ENCODE data around the gene TNFRSF19.
A peak's percentile ranks its signal among the peaks of the same experiment; 100 is the strongest.
"Not testable (repeated sequence)": the region's sequence is repeated elsewhere in the genome, so short reads cannot be mapped to it uniquely, and the experiment has no call there.

The TNFRSF19 gene

GRCh38 chr13:23570099-23570920, at the start of gene TNFRSF19:
Gene TNFRSF19, plus strand, starts transcription at chr13:23570412. Its CDS starts 19,772 bp downstream, at chr13:23590184.
- peak; percentile 98 for DNase-seq (ENCODE audit: low spot score)

- not testable (repeated sequence) for DNase-seq (ENCODE audit: low spot score)
These were observed 40.3 kb upstream of the TNFRSF19 start for GRCh38 chr13:23529926-23530325.

- DNase-seq (ENCODE audit: low spot score), result no peak
These were observed 38.8 kb upstream of the TNFRSF19 start for GRCh38 chr13:23531446-23531845.

GRCh38 chr13:23534090-23534489, 36.1 kb upstream of the TNFRSF19 start:
- DNase-seq (ENCODE audit: low spot score), result no peak

GRCh38 chr13:23541221-23541824, 28.9 kb upstream of the TNFRSF19 start:
- no peak for DNase-seq (ENCODE audit: low spot score)

- no peak for DNase-seq (ENCODE audit: low spot score)
These were observed 25.5 kb upstream of the TNFRSF19 start for GRCh38 chr13:23544668-23545067.

- DNase-seq (ENCODE audit: low spot score), result no peak
These were observed 23.1 kb upstream of the TNFRSF19 start for GRCh38 chr13:23547000-23547590.

GRCh38 chr13:23549724-23550123, 20.5 kb upstream of the TNFRSF19 start:
- DNase-seq (ENCODE audit: low spot score), result no peak

GRCh38 chr13:23550163-23550562, 20.0 kb upstream of the TNFRSF19 start:
- DNase-seq (ENCODE audit: low spot score), result no peak

- DNase-seq (ENCODE audit: low spot score), result no peak
These were observed 18.8 kb upstream of the TNFRSF19 start for GRCh38 chr13:23551213-23552008.

GRCh38 chr13:23552171-23552570, 18.0 kb upstream of the TNFRSF19 start:
- no peak for DNase-seq (ENCODE audit: low spot score)

- DNase-seq (ENCODE audit: low spot score), result no peak
These were observed 17.6 kb upstream of the TNFRSF19 start for GRCh38 chr13:23552661-23553060.

GRCh38 chr13:23554000-23554399, 16.2 kb upstream of the TNFRSF19 start:
- no peak for DNase-seq (ENCODE audit: low spot score)

- DNase-seq (ENCODE audit: low spot score), result no peak
These were observed 13.2 kb upstream of the TNFRSF19 start for GRCh38 chr13:23557043-23557442.

GRCh38 chr13:23557733-23558132, 12.5 kb upstream of the TNFRSF19 start:
- no peak for DNase-seq (ENCODE audit: low spot score)

- DNase-seq (ENCODE audit: low spot score), result peak; percentile 76
These were observed 11.3 kb upstream of the TNFRSF19 start for GRCh38 chr13:23558675-23559536.

GRCh38 chr13:23560571-23561089, 9.6 kb upstream of the TNFRSF19 start:
- DNase-seq (ENCODE audit: low spot score), result no peak

- DNase-seq (ENCODE audit: low spot score), result no peak
These were observed 9.0 kb upstream of the TNFRSF19 start for GRCh38 chr13:23561261-23561660.

GRCh38 chr13:23563085-23563845, 6.9 kb upstream of the TNFRSF19 start:
- no peak for DNase-seq (ENCODE audit: low spot score)

- peak; percentile 36 for DNase-seq (ENCODE audit: low spot score)
These were observed 2.2 kb upstream of the TNFRSF19 start for GRCh38 chr13:23567906-23568460.
